ENCODE data around the gene IKZF4.

The IKZF4 gene

DNA sequence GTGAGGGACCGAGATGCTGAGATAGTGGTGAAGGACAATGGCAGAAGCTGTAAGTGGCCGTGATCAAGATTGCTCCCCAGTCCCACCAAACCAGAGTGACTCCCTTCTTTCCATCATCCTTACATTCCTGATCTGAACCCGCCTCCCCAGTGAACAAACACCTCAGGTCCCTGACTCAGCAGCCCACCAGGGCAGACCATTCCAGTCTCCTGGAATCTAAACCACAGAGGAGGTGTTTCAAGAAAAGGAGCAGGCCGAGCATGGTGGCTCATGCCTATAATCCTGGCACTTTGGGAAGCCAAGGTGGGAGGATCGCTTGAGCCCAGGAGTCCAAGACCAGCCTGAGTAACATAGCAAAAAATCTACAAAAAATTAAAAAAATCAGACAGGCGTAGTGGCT lies 65.8 kb downstream of the IKZF4 start:
- DNase-seq = no peak

DNA sequence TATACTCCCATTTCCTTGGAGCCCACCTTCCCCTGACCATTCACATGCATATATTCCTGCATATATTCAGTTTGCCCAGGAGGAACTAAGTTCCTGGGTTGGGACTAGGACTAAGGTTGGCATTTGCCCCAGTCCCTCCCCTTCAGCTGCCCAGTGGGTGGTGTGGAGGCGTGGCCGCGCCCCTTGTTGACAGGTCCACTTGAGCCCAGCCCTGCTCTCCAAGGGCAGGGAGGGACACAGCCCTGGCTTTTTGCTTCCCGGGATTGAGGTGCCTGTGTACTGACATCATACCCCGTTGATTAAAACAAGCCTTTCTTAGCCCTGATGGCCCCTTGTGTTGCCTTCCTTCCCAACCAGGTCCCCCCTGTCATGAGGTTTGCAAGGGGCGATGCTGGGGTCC lies 66.4 kb downstream of the IKZF4 start:
- DNase-seq = no peak

Data from 8988T (cell line).